Aorta (tissue), 5 donors: ENCODE results near the gene WDR55. TPM values are rescaled to one million over a fixed set of nuclear protein-coding genes. Genes with fewer than 3 reads are reported as not detected.
"Not testable (repeated sequence)": the region's sequence is repeated elsewhere in the genome, so short reads cannot be mapped to it uniquely, and the experiment has no call there.

ENCODE experiments used
- ATAC-seq: fragments of 200-7000 bp; cut with Tn5 transposase; one replicate; pipeline ENCODE4 v1.9.1; 2022; ENCODE audit warnings: moderate library complexity; ENCODE audit not compliant: low FRiP score
- DNase-seq, 2 donors: peaks; one replicate each; pipeline ENCODE4 v3.0.0-alpha.2; 2020
- H3K27ac ChIP-seq, 2 donors: one replicate each; pipeline ENCODE4 v1.5.1; 2013; ENCODE audit warnings: low read length in 2 of 2, mild to moderate bottlenecking in 2 of 2, moderate library complexity in 2 of 2, control low read depth in 1 of 2, inconsistent platforms in 1 of 2, low read depth in 1 of 2
- H3K27me3 ChIP-seq, 2 donors: one replicate each; pipeline ENCODE4 v1.6.1; 2013; ENCODE audit warnings: control low read depth in 1 of 2, low read length in 1 of 2, mild to moderate bottlenecking in 1 of 2, moderate library complexity in 1 of 2; ENCODE audit not compliant: insufficient read depth in 2 of 2, control insufficient read depth in 1 of 2
- H3K36me3 ChIP-seq, 2 donors: one replicate each; pipeline ENCODE4 v1.6.1; 2013; ENCODE audit warnings: control low read depth in 1 of 2, low read length in 1 of 2, mild to moderate bottlenecking in 1 of 2; ENCODE audit not compliant: insufficient read depth in 2 of 2, control insufficient read depth in 1 of 2
- H3K4me1 ChIP-seq, 2 donors: one replicate each; pipeline ENCODE4 v1.6.1; 2013; ENCODE audit warnings: low read length in 2 of 2, control low read depth in 1 of 2, mild to moderate bottlenecking in 1 of 2, moderate library complexity in 1 of 2; ENCODE audit not compliant: insufficient read depth in 2 of 2, control insufficient read depth in 1 of 2
- H3K4me3 ChIP-seq, 2 donors: one replicate each; pipeline ENCODE4 v1.5.1; 2013; ENCODE audit warnings: low read length in 2 of 2, control low read depth in 1 of 2, mild to moderate bottlenecking in 1 of 2
- H3K9me3 ChIP-seq: one replicate; pipeline ENCODE4 v1.6.1; 2013; ENCODE audit warnings: mild to moderate bottlenecking, low read length; ENCODE audit not compliant: control insufficient read depth
- WGBS, 2 donors: extraction: QIAGEN DNeasy Blood & Tissue Kit; methylation state at CpG; one replicate each; pipeline ENCODE4 v1.1.7; 2013; 5-methylcytosine and 5-hydroxymethylcytosine counted together
- intact Hi-C, 2 donors: fragments of 100-400 bp; cut with DNase I; formaldehyde crosslinking; loops; one replicate each; pipeline versions ENCODE4 v1.14.2 to v1.15.0; 2022
- polyA plus RNA-seq, 2 donors: library from polyadenylated mRNA; stranded (reverse); fragments of 200-250 nt; gene quantifications; one replicate each; pipeline ENCODE4 v1.2.3, GENCODE V29; 2013
- total RNA-seq, 2 donors: library from RNA; stranded (reverse); fragmentation: NEBNext Ultra II Directional; extraction: Animal tissue kit (Norgen Biotek cat#: 25700); gene quantifications; one replicate each; pipeline ENCODE4 v1.2.1, GENCODE V29; 2021
- donor health status: healthy with polysubstance abuse.
- donor health status: Bipolar disorder and iron deficiency.
- donor health status: DM: no; HTN: no; CAD: no.
- donor health status: DM: no; HTN: no; CAD: no.
- donor health status: DM: yes; HTN: yes; CAD: no.

The WDR55 gene
- total and polyA plus RNA-seq, 4 donors = 9.5 to 22.0 (median 19.9) TPM

DNA sequence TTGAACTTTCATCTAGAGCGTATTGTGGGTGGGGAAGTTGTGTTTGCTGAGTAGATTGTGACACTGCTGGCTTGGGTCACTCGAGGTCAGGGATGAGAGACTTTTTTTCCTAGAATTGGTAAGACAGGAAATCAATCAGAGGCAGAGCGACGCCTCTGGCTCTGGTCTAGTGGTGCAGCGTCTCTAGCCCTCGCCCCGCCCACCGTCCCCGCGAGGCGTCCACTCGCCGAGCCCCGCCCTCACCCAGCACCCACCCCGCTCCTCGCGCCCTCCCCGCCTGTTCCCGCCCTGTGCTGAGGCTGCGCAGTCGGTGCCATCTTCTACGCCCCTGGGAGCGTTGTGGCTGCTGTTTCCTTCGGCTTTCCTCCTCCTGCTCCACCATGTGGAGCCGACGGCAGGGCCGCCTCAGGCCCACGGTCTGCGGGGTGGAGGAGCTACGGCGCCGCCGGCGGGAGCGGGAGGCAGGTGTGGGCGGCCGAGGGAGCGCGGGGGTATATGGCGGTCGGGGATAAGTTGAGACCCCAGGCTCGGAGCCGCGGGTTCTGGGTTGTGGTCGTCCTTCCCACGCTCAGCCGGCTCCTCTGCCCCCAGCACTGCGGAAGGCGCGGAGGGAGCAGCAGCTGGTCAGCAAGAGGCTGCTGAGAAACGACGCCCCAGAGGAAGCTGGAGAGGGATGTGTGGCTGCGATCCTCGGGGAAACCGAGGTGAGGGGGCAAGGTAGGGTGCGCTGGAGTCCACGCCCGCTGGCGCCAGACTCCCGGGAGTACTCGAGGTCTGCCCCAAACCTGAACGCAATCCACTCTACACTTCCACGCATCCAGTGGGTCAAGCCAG is 25.3 kb upstream of the WDR55 start, which contains the start of gene TMCO6:
TMCO6 (plus strand) TSS at position 304 of the 834 bp plus-strand sequence; CDS start at position 381, 77 bp downstream.
- Histone ChIP-seq H3K4me1 (no peaks in the 10 kb centered on the region), H3K27me3 (no peaks in the 10 kb centered on the region), H3K27ac (peak within 1 kb of the TSS in 1 of 2 donors; percentile 18), H3K9me3 (no peaks in the 10 kb centered on the region), H3K36me3 (peaks cover 0 to 4% of the 10 kb centered on the region in 2 donors), H3K4me3 (peak within 1 kb of the TSS; percentile 27 to 58)
- WGBS, 2 donors = 0 to 1% methylated on average over 63 of the region's 63 CpGs
- ATAC-seq (peak; percentile 100), DNase-seq (peak; percentile 99)
- intact Hi-C loops = loop anchor here in 1 of 2 donors (5.0 kb wide), 3 partner anchors 77 to 237 kb away; partner anchors contain the start of genes ANKHD1, APBB3, EIF4EBP3 and SLC35A4

DNA sequence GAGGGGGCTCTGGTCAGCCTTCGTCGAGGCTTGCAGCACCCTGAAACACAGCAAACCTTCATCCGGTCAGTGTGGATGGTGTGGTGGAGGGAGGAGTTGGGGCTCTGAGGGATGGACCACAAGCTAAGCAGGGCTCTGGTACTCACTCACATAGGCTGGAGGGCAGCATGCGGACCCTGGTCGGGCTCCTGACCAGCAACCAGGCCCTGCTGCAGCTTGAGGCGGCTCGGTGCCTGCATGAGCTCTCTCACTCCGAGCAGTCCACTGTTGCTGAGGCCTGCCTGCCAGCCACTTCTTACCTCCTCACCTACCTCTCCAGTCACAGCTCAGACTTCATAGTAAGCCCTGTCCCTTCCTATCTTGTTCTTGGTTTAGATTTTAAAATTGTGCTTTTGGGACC is 23.0 kb upstream of the WDR55 start:
- Histone ChIP-seq H3K9me3 (no peaks in the 10 kb centered on the region), H3K27ac (no peak overlapping the region), H3K4me3 (no peak overlapping the region), H3K4me1 (no peaks in the 10 kb centered on the region), H3K27me3 (no peaks in the 10 kb centered on the region), H3K36me3 (peaks cover 4 to 5% of the 10 kb centered on the region in 2 donors)
- ATAC-seq (no peak), DNase-seq (no peak)
- WGBS, 2 donors = 87 to 96% methylated on average over 8 of the region's 8 CpGs
- intact Hi-C loops = loop anchor here (10.0 kb wide), 2 partner anchors 63 to 267 kb away; partner anchors contain the start of gene ZMAT2 (in 1 of the 2)

DNA sequence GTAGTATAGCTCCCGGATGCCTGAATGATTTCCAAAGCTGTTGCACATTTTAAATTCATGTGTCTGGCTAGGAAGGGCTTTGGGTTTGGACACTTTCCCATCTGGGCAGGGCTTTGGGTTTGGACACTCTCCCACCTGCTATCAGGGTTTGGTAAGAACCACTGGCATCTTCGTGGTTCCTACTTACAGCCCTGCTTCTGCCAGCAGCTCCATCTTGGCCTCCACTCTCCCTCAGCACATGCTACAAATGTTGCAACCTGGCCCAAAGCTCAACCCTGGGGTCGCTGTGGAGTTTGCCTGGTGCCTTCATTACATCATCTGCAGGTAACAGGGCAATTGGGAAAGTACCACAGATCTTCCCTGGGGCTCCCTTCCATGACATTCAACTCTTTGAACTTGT is 22.0 kb upstream of the WDR55 start:
- Histone ChIP-seq H3K27me3 (no peaks in the 10 kb centered on the region), H3K27ac (no peak overlapping the region), H3K4me1 (no peaks in the 10 kb centered on the region), H3K36me3 (peaks cover 4 to 5% of the 10 kb centered on the region in 2 donors), H3K4me3 (no peak overlapping the region), H3K9me3 (no peaks in the 10 kb centered on the region)
- DNase-seq (no peak), ATAC-seq (no peak)
- WGBS, 2 donors = 40 to 47% methylated on average over 3 of the region's 3 CpGs
- intact Hi-C loops = loop anchor here (10.0 kb wide), 2 partner anchors 62 to 268 kb away; partner anchors contain the start of gene ZMAT2 (in 1 of the 2)

DNA sequence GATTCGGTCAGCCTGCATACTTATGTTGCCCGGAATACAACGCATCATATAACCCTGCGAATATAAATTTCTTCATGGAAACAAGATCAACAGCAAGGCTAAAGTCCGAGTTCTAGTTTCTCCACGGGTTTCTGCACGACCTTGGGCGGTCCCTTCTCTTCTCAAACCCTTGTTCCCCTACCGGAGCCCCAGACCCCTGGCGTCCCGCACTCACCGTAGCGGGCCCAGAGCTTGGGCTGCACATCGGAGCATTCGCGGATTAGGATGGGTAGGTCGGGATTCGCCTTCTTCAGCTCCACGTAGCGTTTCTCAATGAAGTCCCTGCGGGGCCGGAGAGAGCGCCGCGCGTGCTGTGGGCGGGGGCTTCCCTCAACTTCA is 17.7 kb upstream of the WDR55 start:
- Histone ChIP-seq H3K36me3 (peaks cover 5 to 8% of the 10 kb centered on the region in 2 donors), H3K4me1 (no peaks in the 10 kb centered on the region), H3K27me3 (no peaks in the 10 kb centered on the region), H3K27ac (peak overlapping the region in 1 of 2 donors; percentile 58), H3K4me3 (peak overlapping the region; percentile 61 to 90), H3K9me3 (no peaks in the 10 kb centered on the region)
- ATAC-seq (peak; percentile 30), DNase-seq (no peak)
- WGBS, 2 donors = 0 to 1% methylated on average over 27 of the region's 27 CpGs
- intact Hi-C loops = loop anchor here (5.0 to 10.0 kb wide), 4 partner anchors 45 to 272 kb away; partner anchors contain the start of genes HARS1 (in 1 of the 2), HARS2 (in 1 of the 2), SRA1 (in 1 of the 2) and ZMAT2 (in 1 of the 2)

DNA sequence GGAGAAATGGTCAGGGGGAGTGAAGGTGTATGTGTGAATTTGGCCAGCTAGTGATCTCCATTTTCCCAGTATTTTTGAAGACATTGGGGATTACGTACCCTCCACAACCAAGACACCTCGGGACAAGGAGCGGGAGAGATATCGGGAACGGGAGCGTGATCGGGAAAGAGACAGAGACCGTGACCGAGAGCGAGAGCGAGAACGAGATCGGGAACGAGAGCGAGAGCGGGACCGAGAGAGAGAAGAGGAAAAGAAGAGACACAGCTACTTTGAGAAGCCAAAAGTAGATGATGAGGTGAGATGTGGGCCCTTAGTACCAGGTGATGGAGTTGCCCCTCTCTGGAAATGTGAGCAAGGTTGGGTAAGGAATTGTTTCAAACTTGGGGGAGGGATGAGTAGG is 5.8 kb upstream of the WDR55 start:
- Histone ChIP-seq H3K4me1 (no peaks in the 10 kb centered on the region), H3K9me3 (no peaks in the 10 kb centered on the region), H3K27ac (no peak overlapping the region), H3K4me3 (no peak overlapping the region), H3K27me3 (no peaks in the 10 kb centered on the region), H3K36me3 (peaks cover 17 to 19% of the 10 kb centered on the region in 2 donors)
- DNase-seq (no peak), ATAC-seq (no peak)
- 95 to 97% methylated on average over 17 of the region's 17 CpGs for WGBS, 2 donors
- intact Hi-C loops = no loop called here

DNA sequence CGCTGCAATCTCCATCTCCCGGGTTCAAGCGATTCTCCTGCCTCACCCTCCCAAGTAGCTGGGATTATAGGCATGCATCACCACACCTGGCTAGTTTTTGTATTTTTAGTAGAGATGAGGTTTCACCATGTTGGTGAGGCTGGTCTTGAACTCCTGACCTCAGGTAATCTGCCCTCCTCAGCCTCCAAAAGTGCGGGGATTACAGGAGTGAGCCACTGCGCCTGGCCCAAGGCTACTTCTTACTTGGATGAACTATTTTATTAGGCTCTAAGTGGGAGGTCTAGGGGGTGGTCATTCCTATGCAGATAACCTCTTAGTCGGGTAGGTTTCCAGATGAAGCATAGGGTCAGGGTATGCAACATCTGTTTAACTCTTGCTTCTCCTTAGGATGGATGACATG is 4.3 kb upstream of the WDR55 start:
- intact Hi-C loops, H3K27me3 ChIP-seq, H3K9me3 ChIP-seq, H3K27ac ChIP-seq, DNase-seq, ATAC-seq, H3K4me3 ChIP-seq, H3K4me1 ChIP-seq: not testable (repeated sequence)
- peaks cover 14 to 15% of the 10 kb centered on the region in 2 donors for H3K36me3 ChIP-seq
- 85 to 88% methylated on average over 6 of the region's 6 CpGs for whole genome bisulfite sequencing, 2 donors

DNA sequence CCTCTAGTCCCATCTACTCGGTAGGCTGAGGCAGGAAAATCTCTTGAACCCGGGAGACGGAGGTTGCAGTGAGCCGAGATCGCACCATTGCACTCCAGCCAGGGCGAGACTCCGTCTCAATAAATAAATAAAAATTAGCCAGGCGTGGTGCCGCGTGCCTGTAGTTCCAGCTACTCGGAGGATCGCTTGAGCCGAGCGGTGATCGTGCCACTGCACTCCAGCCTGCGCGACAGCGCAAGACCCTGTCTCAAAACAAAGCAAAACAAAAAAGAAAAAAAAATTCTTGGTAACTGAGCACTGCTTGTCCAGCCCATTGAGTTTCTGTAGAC is 710 bp upstream of the WDR55 start:
- Histone ChIP-seq H3K4me3 (peak overlapping the region; percentile 74 to 78), H3K27ac (peak overlapping the region in 1 of 2 donors; percentile 91), H3K4me1 (no peaks in the 10 kb centered on the region), H3K27me3 (no peaks in the 10 kb centered on the region), H3K36me3 (peaks cover 8 to 17% of the 10 kb centered on the region in 2 donors), H3K9me3 (no peaks in the 10 kb centered on the region)
- DNase-seq = no peak
- no peak for ATAC-seq
- intact Hi-C loops = no loop called here
- WGBS, 2 donors = 2 to 3% methylated on average over 18 of the region's 18 CpGs

DNA sequence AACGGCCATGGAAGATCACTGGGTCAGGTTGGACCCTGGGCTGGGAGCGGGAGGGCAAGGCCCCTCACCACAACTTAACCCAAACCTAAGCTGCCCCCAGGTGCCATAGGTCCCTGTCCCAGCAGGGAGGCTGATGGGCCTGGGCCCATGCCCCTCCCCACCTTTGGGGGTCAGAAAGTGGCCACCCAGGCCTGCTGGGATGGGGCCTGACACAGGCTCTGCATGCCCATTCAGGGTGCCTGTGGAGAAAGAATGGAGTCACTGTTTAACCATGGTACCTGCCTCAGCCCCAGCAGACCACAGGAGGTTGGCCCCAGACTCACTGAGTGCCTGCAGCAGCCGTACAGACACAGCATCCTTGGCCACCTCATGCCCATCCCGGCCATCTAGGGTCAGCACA is 6.3 kb downstream of the WDR55 start:
- WGBS, 2 donors = 83 to 94% methylated on average over 4 of the region's 4 CpGs
- H3K36me3 ChIP-seq = peaks cover 0 to 12% of the 10 kb centered on the region in 2 donors
- H3K9me3 ChIP-seq, H3K27ac ChIP-seq, ATAC-seq, H3K27me3 ChIP-seq, H3K4me3 ChIP-seq, DNase-seq, H3K4me1 ChIP-seq, intact Hi-C loops: not testable (repeated sequence)
